Measurements from ENCODE around the gene TTLL6. TPM values are rescaled to one million over a fixed set of nuclear protein-coding genes. Genes with fewer than 3 reads are reported as not detected.

The TTLL6 gene
- total and polyA plus RNA-seq, 2 experiments from 2014 or later, result 0.30 TPM; not detected in 1

GRCh38 chr17:48790607-48791127, 26.4 kb downstream of the TTLL6 start:
- no peaks in the 10 kb centered on the region for H3K9me2 ChIP-seq (replicated peaks; ENCODE audit: insufficient read depth)
- no peak overlapping the region for H3K4me2 ChIP-seq
- 37% methylated on average over 9 of the region's 9 CpGs for WGBS (ENCODE audit: low lambda C conversion rate, missing lambda C conversion rate)
- H3K4me1 ChIP-seq (ENCODE audit: insufficient read depth), result peaks cover 11% of the 10 kb centered on the region
- H3K27me3 ChIP-seq, result peaks cover 5% of the 10 kb centered on the region
- no peaks in the 10 kb centered on the region for H4K20me1 ChIP-seq (ENCODE audit: insufficient read depth, poor library complexity, severe bottlenecking)
- H3K27ac ChIP-seq, result no peak overlapping the region
- no peaks in the 10 kb centered on the region for H3K36me3 ChIP-seq (replicated peaks; ENCODE audit: insufficient read depth, low read depth)
- no peak for DNase-seq (ENCODE audit: low spot score)
- no peak overlapping the region for H3K4me3 ChIP-seq
- TF ChIP-seq EZH2phosphoT487 (IDR thresholded peaks at IDR 0.05; ENCODE audit: low read depth, severe bottlenecking, unreplicated experiment) (no peak), CTCF (IDR thresholded peaks at IDR 0.05; ENCODE audit: poor library complexity) (no peak), EZH2 (IDR thresholded peaks at IDR 0.05; ENCODE audit: borderline replicate concordance) (no peak)
- H3K79me2 ChIP-seq, result no peaks in the 10 kb centered on the region
- H2AFZ ChIP-seq, result no peak overlapping the region
- no peaks in the 10 kb centered on the region for H3K9me3 ChIP-seq (ENCODE audit: low read depth)

GRCh38 chr17:48787828-48788227, 29.2 kb downstream of the TTLL6 start:
- Histone ChIP-seq H3K9me3 (ENCODE audit: low read depth) (no peaks in the 10 kb centered on the region), H4K20me1 (ENCODE audit: insufficient read depth, poor library complexity, severe bottlenecking) (no peaks in the 10 kb centered on the region), H3K36me3 (replicated peaks; ENCODE audit: insufficient read depth, low read depth) (no peaks in the 10 kb centered on the region), H2AFZ (no peak overlapping the region), H3K4me2 (no peak overlapping the region), H3K4me1 (ENCODE audit: insufficient read depth) (no peaks in the 10 kb centered on the region), H3K27ac (no peak overlapping the region), H3K27me3 (peaks cover 5% of the 10 kb centered on the region), H3K79me2 (no peaks in the 10 kb centered on the region), H3K4me3 (no peak overlapping the region), H3K9me2 (replicated peaks; ENCODE audit: insufficient read depth) (no peaks in the 10 kb centered on the region)
- DNase-seq (ENCODE audit: low spot score), result no peak
- 87% methylated on average over 7 of the region's 7 CpGs for WGBS (ENCODE audit: low lambda C conversion rate, missing lambda C conversion rate)
- no peak for TF ChIP-seq CTCF (IDR thresholded peaks at IDR 0.05; ENCODE audit: poor library complexity)

- no peaks in the 10 kb centered on the region for H4K20me1 ChIP-seq (ENCODE audit: insufficient read depth, poor library complexity, severe bottlenecking)
- H3K4me1 ChIP-seq (ENCODE audit: insufficient read depth), result no peaks in the 10 kb centered on the region
- TF ChIP-seq CTCF (IDR thresholded peaks at IDR 0.05; ENCODE audit: poor library complexity) (no peak), EZH2phosphoT487 (IDR thresholded peaks at IDR 0.05; ENCODE audit: low read depth, severe bottlenecking, unreplicated experiment) (no peak), EZH2 (IDR thresholded peaks at IDR 0.05; ENCODE audit: borderline replicate concordance) (no peak)
- H3K27me3 ChIP-seq, result no peaks in the 10 kb centered on the region
- H3K9me3 ChIP-seq (ENCODE audit: low read depth), result no peaks in the 10 kb centered on the region
- DNase-seq (ENCODE audit: low spot score), result no peak
- no peak overlapping the region for H3K27ac ChIP-seq
- no peaks in the 10 kb centered on the region for H3K9me2 ChIP-seq (replicated peaks; ENCODE audit: insufficient read depth)
- H3K4me2 ChIP-seq, result no peak overlapping the region
- no peak overlapping the region for H2AFZ ChIP-seq
- H3K79me2 ChIP-seq, result no peaks in the 10 kb centered on the region
- H3K4me3 ChIP-seq, result no peak overlapping the region
- H3K36me3 ChIP-seq (replicated peaks; ENCODE audit: insufficient read depth, low read depth), result no peaks in the 10 kb centered on the region
Measured at GRCh38 chr17:48779421-48779820, 37.6 kb downstream of the TTLL6 start.

- Histone ChIP-seq H4K20me1 (ENCODE audit: insufficient read depth, poor library complexity, severe bottlenecking) (no peaks in the 10 kb centered on the region), H3K79me2 (no peaks in the 10 kb centered on the region), H3K9me3 (ENCODE audit: low read depth) (no peaks in the 10 kb centered on the region), H3K36me3 (replicated peaks; ENCODE audit: insufficient read depth, low read depth) (no peaks in the 10 kb centered on the region), H3K27ac (no peak overlapping the region), H2AFZ (no peak overlapping the region), H3K4me1 (ENCODE audit: insufficient read depth) (no peaks in the 10 kb centered on the region), H3K4me2 (no peak overlapping the region), H3K4me3 (no peak overlapping the region), H3K9me2 (replicated peaks; ENCODE audit: insufficient read depth) (no peaks in the 10 kb centered on the region), H3K27me3 (no peaks in the 10 kb centered on the region)
- no peak for TF ChIP-seq EZH2phosphoT487 (IDR thresholded peaks at IDR 0.05; ENCODE audit: low read depth, severe bottlenecking, unreplicated experiment)
- TF ChIP-seq CTCF (IDR thresholded peaks at IDR 0.05; ENCODE audit: poor library complexity), result no peak
- no peak for TF ChIP-seq EZH2 (IDR thresholded peaks at IDR 0.05; ENCODE audit: borderline replicate concordance)
- DNase-seq (ENCODE audit: low spot score), result no peak
Measured at GRCh38 chr17:48776602-48777001, 40.4 kb downstream of the TTLL6 start.
